GM21367 (cell line): Measurements from ENCODE around the gene DCAF8.

Experiments
- ATAC-seq: cut with Tn5 transposase; IDR thresholded peaks from one replicate; pipeline ENCODE4 v1.9.1; 2021; ENCODE audit not compliant: unreplicated experiment

DCAF8 gene

DNA sequence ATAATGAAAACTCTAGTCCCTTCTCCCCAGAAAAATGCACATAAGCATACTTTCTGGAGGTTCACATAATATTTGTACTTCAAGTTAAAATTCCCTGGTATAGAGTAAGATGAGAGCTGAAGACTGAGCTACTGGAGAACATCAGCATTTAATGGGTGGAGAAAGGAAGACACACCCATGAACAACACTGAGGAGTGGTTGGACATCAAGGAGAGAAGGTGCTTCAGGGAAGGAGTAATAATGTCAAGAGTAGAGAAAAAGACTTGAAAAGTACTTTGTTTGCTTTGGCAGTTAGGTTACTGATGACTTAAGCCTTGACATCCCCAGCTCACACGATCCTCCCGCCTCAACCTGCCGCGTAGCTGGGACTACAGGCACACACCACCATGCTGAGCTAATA is 35.3 kb downstream of the DCAF8 start:
- ATAC-seq = no peak

DNA sequence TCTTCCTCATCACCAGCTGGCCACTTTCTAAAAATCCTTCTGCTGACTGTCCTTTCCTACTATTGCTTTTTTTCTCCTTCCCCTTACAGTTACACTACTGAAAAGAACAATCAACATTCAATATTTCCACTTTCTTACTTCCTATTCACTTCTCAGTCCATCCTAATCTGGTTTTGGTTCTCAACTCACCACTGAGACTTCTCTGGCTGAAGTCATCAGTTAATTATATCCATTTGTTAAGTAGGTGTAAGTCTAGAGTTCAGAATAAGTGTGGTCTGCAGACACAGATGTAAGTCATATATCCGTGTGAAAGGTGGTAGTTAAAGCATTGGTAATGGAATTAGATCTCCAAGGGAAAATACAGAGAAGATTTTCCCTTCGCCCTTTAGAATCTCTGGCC is 35.7 kb downstream of the DCAF8 start:
- ATAC-seq = no peak

DNA sequence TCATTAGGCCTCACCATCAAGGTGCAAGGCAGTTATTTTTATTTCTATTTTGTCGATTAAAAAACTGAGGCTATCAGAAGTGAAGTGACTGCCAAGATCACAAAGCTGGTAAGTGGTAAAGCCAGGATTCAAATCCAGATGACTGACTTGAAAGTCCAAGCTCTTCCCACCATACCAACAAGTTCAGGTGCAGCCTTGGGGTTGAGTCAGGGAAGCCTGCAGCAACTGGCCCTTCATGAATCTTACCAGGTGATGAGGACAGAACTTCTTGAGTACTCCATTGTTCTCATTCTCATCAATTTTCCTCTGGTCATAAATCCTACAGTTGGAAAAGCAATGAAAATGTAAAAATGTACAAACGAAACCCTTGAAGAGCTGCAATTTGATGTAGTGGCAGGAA is 37.0 kb downstream of the DCAF8 start:
- ATAC-seq = no peak

DNA sequence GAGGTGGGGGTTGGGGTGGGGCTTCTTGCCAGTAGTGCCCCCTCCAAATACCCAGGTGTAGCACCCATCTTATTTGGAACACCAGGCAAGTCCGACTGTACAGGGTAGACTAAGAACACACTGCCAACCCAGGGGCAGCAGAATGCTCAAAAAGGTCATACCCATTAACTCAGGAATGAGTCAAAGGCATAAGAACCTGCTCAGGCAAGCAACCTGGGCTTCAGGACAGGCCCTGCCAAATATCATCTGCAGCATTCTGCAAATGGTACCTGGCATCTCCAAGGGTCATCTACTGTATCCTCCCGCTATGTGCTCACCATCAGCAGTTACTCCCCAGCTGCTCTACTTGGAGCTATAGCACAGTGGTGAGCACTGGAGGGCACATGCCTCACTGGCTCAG is 37.7 kb downstream of the DCAF8 start:
- ATAC-seq = no peak

DNA sequence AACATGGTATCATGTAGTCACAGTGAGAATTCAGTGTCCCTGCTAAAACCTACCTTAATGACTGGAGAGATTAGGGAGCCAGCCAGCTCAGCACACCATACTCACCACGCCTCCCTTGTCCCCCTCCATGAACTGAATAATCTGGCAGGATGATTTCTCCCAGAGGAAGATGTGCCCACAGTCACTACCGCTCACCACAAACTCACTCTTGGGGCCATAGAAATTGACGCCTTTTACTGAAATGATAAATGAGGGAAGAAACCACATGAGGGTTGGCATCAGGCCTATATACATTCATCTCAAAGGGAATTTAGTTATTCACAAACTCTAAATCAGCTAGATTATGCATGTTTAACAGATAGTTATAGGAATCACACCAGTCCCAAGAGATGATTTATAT is 39.8 kb downstream of the DCAF8 start:
- no peak for ATAC-seq

DNA sequence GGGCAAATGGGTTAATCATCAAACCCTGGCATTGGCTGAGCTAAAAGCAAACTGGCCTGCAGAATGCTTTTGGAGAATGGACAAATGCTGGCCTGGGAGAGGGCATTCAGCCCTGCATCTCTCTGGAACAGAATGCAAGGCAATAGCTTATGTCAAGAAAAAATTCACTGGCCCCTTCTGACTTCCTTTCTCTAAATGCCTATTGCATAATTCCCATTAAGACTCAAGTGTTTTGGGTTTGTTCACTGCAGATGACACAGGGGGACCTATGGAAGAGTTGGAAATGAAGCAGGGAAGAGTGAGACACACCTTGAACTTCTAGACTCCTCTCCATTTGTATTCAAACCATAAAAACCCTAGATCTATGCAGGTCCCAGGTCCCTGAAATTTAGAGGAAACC is 41.3 kb downstream of the DCAF8 start:
- ATAC-seq = no peak

DNA sequence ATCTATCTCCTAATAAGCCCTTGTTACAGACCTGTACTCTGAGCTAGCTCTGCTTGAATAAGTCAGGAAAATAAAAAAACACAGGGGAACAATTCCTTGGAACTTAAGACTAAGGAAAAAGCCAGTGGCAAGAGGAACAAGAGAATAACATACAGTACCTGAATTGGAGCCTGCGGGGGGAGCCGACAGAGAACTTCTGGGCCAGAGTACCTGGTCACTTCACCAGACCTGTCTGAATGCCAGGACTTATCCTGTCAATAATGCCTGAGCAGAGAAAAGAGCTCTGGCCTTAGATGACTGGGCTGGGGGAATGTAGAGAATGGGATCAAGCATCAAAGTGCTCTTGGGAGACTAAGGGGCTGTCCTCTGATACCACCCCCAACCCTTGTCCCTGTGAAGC is 42.0 kb downstream of the DCAF8 start:
- no peak for ATAC-seq

DNA sequence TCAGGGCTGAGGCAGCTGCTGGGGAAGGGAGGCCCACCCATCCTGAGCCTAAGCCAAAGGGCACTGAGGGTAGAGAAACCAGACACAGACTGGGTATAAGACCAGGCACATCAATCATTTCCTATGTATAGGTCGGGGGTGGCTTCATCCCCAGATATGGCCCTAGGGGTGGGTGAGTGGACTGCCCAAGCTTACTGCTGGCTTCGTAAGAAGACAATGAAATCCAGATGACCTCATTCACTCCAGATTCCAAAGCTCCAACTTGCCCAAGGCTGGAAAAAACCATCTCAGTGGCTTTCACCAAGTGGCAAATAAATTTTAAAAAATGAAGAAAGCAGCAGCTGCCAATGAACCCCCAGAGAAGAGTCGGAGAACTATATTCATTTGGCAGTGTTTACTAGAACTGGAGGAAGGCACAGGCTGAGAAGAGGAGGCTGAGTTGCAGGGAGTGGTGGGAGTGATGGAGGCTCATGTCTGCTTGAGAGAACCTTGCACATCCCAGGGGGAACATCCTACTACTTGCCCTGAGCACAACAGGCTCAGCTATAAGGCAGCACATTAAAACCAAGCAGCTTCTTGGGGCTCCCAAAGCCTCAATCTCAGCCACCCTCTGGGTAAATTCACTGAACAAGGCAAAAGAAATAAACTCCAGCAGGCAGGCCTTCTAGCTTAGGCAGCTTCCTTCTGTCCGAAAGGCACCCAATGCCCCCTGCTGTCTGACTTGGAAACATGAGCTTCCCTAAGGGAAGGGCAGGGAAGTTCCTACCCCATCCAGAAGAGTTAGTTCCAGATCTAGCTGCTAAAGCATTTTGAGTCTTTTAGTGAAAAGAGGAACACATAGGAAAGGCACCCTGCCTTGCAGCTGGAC is 43.1 kb downstream of the DCAF8 start:
- no peak for ATAC-seq

DNA sequence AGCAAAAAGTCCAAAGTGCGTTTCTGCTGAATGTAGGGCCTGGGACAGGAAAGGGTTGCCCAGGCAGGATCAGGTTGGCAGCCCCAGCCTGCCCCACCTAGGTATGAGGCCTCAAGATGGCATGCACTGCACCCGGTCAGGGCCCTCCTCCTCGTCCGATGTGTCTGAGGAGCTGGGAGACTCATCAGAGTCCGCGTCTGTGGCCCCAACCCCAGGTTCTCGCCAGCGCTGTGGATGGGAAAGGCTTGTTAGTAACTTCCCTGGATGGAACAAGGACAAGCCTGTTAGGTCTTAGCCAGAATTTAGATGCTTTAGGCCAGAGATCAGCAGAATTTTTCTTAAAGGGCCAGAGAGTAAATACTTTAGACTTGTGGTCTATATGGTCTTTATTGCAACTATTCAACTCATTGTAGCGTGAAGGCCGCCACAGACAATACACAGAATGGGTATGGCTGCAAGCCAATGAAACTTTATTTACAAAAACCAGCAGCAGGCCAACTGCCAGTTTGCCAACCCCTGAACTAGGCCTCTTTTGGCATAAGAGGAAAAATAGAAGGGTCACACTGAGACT is 44.8 kb downstream of the DCAF8 start:
- ATAC-seq = no peak

DNA sequence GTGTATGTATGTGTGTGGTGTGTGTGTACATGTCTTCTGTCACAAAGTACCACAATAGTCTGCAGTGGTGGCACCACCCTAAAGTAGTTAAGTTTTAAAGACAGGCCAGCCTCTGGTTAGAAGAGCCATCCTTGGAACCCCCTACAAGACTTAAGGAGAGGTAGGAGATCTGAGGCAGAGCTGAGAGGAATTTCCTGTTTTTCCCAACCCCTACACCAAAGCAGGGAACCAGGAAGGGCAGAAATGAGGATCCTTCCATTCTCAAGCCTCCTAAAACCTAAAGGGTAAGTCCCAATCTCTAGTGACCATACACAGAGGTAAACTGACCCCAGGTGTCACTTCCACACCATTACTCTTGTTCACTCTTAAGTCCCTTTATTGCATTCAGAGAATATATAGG is 46.0 kb downstream of the DCAF8 start:
- ATAC-seq = no peak

DNA sequence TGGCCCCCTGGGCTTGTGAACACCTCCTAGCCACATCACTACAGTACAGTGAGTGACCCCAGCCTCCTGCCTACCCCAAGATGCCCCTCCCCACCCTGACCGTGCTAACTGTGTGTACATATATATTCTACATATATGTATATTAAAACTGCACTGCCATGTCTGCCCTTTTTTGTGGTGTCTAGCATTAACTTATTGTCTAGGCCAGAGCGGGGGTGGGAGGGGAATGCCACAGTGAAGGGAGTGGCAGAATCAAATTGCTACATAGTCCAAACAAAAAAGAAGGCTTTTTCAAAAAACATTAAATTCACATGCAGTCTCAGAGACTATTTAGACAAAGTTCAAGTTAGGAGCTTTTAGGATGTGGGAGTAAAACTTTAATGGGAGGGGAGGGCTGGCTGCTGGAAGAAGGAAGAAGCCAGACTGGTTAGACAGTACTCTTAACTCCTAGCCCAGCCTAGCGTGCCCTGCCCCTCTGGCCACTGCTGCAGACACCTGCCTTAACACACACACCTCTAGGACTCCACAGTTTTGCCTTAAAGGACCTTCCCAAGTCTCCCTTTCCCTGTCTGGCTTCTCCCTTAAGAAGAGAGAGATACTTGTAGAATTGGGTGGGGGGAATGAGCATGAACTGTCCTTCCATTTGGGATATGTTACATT is 47.7 kb downstream of the DCAF8 start:
- ATAC-seq = no peak

DNA sequence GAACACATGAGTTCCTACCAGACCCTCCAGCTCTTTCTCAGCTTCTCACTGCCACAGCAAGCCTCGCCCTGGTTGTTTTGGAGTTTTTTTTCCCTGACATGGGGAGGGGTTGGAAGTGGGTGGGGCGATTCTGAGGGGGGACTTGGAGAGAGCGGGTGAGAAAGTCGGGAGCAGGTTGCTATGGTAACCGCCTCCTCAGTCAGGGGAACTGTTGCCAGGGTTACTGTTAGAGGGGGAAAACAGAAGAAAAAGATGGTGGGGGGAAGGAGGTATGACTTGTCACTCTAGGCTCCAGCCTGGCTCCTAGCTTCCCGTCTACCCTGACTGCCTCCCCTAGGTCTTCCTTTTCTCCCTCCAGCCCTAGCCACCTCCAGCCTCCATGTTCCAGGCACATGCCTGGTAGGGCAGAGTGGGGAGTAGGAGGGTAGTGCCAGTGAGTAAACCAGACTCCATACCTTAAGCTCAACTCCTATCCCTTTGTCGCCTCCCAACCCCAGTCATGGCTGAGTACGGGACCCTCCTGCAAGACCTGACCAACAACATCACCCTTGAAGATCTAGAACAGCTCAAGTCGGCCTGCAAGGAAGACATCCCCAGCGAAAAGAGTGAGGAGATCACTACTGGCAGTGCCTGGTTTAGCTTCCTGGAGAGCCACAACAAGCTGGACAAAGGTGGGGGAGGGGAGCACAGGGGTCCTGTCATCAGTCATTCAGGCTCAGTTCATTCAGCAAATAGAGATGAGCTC is 51.1 kb downstream of the DCAF8 start:
- no peak for ATAC-seq

DNA sequence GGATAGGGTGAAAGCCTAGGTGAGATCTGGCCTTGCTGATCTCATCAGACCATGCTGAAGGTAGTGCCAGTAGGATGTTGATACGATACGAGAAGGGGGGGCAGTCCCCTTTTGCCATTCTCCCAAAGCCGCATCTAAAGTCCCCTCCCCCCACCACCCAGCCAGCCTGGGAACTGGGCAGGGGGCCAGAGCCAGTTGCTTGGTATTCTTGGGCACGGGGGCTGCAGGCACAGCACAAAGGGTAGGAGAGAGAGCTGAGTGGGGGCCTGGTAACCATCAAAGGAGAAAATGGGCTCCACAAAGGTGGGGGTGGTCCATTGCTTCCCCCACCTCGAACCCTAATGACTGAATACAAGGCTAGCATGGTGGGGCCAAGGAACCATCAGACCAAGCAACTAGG is 51.8 kb downstream of the DCAF8 start:
- ATAC-seq = no peak

DNA sequence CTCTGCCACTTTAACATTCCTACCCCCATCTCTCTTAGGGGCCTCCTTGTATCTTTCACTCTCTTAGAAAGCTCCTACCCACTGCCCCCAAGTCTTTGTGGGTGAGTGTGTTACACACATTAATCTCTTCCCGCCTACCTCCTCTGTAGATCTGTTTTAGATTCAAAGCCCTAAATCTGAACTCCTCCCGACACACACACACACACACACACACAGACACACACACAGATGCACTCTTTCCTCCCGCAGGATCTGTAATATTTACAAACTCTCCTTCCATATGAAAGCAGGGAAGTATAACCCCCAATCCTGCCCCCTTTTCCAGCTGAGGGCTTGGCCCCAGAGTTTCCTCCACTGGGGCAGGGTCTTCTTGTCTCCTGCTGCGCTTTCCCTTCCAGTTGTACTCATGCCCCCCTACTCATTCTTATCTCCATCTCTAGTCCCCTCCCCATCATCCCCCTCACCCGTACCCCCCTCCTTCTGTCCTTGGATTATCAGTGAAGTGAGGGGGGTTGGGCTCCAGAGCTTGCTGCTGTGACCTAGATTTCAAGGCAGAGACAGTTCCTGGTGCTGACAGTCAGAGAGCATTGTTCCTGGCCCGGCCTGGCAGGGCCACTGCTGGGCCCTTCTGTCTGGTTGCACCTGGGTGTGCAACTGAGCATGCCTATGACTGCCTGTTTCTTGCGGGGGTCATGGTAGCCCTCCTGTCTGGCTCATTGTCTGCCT is 52.9 kb downstream of the DCAF8 start:
- ATAC-seq = no peak

DNA sequence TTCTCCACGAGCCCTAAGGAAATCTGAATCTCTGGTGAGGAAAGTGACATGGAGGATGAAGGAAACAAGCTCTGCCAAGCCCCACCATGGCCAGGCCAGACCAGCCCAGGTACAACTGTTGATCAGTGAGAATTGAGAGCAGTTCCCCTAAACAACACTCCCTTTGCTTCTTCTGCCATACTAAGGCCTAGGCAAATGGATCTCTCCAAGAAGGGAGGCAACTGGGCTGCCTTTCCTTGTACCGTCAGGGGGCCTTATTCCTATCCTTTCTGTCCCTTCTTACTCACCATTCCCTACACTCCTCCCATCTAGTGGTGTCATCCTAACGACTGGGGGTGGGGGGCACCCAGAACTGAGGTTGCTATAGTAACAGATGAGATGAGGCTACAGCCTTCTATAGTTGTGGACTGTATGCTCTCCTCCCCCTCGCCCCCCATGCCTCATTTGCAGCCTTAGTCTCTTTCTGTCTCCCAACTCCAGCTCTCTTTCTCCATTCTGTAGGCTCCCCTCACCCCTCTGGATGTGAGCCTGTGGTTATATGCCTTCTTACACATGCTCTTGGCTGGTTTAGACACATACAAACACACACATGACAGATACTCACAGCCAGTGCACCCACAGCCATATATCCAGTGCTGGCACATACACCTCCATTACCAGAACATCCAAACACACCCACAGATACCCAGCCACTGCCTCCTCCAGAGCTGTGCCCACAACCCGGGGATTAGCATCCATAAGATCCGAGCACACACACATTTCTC is 53.6 kb downstream of the DCAF8 start:
- ATAC-seq = no peak

DNA sequence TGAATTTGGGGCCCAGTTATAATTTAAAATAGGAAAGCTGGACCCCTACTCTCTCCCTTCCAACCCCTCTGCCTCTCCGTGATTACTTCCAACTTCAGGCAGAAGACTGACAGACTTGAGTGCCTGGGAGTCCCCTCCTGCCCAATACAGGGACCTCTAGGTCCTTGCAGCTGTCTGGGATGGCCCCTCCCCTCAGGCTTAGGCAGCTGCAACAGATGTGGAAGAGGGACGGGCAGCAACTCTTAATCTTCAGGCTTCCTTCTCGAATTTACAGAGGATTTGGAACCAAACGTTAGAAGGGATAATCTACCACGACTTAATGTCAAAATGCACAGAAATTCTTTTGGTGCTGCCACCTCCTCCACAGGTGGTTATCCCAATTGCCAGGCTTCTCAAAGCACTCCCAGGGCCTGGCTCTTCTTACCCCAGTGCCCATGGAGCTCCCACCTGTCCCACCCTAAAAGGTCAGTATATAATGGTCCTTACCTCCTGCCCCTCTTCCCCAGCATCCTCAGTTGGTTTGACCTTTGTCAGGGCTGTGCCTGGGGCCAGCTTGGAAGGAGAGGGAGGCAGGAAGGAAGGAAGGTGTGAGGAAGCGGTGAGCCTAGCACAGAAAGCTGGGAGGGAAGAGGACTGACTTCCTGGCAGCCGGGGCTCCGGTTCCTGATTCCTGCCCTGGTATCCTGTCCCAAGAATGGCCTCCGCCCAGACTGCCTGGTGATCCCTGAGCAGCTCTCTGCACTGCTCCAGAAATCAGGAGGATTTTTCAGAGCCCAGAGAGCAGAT is 54.4 kb downstream of the DCAF8 start:
- ATAC-seq = no peak

DNA sequence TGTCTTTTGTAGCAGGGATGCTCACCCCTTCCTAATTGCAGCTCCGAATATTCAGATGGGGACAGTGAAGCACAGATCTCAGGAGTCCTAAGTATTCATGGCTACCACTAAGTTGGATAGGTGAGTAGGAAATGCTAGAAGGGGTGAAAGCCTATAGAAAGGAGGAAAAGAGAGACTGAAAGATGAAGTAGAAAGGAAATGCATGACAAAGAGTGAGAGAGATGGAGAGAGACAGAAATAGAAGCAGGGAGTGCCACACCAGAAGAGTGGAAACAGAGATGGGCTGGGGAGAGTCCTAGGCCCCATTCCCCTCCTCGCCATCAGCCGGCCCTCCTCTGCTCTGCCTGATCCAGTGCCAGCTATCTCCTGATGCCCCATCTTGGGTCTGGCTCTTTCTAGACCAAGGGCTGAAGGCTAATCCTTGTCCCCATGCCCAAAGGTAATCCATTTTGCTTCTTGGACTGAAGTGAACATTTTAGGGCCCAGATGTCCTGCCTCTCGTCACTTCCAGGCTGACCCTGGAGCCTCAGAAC is 55.2 kb downstream of the DCAF8 start:
- ATAC-seq = no peak

DNA sequence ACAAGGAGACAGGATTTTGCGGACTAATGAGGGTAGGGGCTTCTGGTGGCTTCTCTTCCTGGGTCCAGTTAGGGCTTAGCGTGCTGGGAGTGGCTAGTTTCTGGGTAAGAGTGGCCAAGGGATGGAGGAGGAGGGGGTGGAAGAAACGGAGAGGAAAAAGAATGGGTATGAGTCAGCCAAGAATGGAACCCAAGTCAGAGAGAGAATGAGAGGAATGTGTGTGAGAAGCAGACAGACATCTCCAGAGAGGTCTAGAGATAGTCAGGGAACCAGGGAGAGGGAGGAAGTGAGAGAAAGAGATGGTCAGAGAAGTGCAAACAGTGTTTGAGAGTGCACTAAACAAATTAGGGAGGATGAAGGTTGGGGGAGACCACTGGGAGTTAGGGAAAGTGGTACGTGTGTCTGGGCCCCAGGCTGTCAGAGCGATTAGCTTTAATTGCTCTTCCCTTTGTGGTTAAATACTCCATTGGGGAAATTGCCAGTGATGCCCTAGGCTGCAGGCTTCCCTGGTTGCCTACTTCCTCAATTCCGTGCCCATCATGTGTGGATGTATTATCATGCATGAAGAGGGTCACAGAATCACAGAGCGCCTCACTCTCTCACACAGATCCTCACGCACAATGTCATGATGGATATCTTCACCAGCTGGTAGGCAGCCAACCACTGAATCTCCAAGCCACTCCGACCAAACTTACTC is 55.8 kb downstream of the DCAF8 start:
- ATAC-seq = no peak

DNA sequence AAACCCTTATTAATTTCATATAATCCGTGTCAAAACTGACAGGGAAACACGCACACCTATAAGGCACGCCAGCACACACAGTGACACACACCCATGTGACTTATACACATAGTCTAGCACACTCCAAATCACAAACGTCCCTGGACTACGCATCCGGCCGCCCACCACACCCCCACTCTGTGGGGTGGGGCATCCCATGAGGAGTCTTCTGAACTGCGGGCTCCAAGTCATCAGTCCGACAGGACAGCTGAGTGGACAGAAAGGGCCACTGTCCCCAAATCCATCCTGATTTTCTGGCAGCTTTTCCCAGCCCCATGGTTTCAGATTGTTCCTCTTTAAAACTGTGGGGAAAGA is 56.3 kb downstream of the DCAF8 start:
- ATAC-seq = no peak
